Neural progenitor cell (in vitro differentiated cells): ENCODE results near the gene GNMT.

Experiments used
- CTCF ChIP-seq: fragments of 200-600 bp; sonication (generic); IDR thresholded peaks from 2 replicates; pipeline ENCODE4 v1.5.1; 2017; ENCODE audit warnings: antibody characterized with exemption, mild to moderate bottlenecking
- EZH2 ChIP-seq: fragments of 200-600 bp; sonication (generic); IDR thresholded peaks from 2 replicates; pipeline ENCODE4 v1.6.1; 2017; ENCODE audit warnings: antibody characterized with exemption, mild to moderate bottlenecking, moderate library complexity
- EZH2phosphoT487 ChIP-seq: fragments of 200-600 bp; sonication (generic); IDR thresholded peaks from 2 replicates; pipeline ENCODE4 v1.6.1; 2017; ENCODE audit warnings: antibody characterized with exemption

- TF ChIP-seq CTCF (no peak), EZH2 (no peak), EZH2phosphoT487 (no peak)
Measured at GRCh38 chr6:42947950-42948349, 12.6 kb upstream of the GNMT start.
